SW 1271 (cell line): ENCODE measurements around the gene CEP350.
"Not testable (repeated sequence)": the region's sequence is repeated elsewhere in the genome, so short reads cannot be mapped to it uniquely, and the experiment has no call there.

Source experiments
- DNase-seq, 2 experiments: peaks; one replicate each; lab custom pipeline; 2025; lab: John Stamatoyannopoulos, UW

CEP350 gene

GRCh38 chr1:179984101-179984500, 29.5 kb downstream of the CEP350 start:
- no peak for DNase-seq

- no peak for DNase-seq
Measured at GRCh38 chr1:179984942-179985341, 30.3 kb downstream of the CEP350 start.

- DNase-seq, result no peak
Measured at GRCh38 chr1:179990847-179991246, 36.2 kb downstream of the CEP350 start.

- no peak for DNase-seq
Measured at GRCh38 chr1:179995576-179995975, 41.0 kb downstream of the CEP350 start.

- no peak for DNase-seq
Measured at GRCh38 chr1:179996099-179996498, 41.5 kb downstream of the CEP350 start.

- DNase-seq, result no peak
Measured at GRCh38 chr1:180000575-180000974, 46.0 kb downstream of the CEP350 start.

GRCh38 chr1:180002437-180002836, 47.8 kb downstream of the CEP350 start:
- DNase-seq, result no peak

- no peak for DNase-seq
Measured at GRCh38 chr1:180003026-180003695, 48.6 kb downstream of the CEP350 start.

- DNase-seq, result not testable (repeated sequence)
Measured at GRCh38 chr1:180006762-180007161, 52.2 kb downstream of the CEP350 start.

- no peak for DNase-seq
Measured at GRCh38 chr1:180020017-180020416, 65.4 kb downstream of the CEP350 start.

- no peak for DNase-seq
Measured at GRCh38 chr1:180026556-180026955, 71.9 kb downstream of the CEP350 start.

- no peak for DNase-seq
Measured at GRCh38 chr1:180027949-180028445, 73.4 kb downstream of the CEP350 start.

GRCh38 chr1:180028864-180029263, 74.3 kb downstream of the CEP350 start:
- DNase-seq, result no peak

GRCh38 chr1:180029524-180030135, 75.0 kb downstream of the CEP350 start:
- DNase-seq, result no peak

GRCh38 chr1:180031664-180032063, 77.1 kb downstream of the CEP350 start:
- no peak for DNase-seq

- DNase-seq, result no peak
Measured at GRCh38 chr1:180033390-180033789, 78.8 kb downstream of the CEP350 start.

GRCh38 chr1:180040034-180040433, 85.4 kb downstream of the CEP350 start:
- DNase-seq, result peak in 1 of 2 experiments; percentile 2

GRCh38 chr1:180041582-180041981, 87.0 kb downstream of the CEP350 start:
- DNase-seq, result no peak

- no peak for DNase-seq
Measured at GRCh38 chr1:180042988-180043622, 88.5 kb downstream of the CEP350 start.

- DNase-seq, result no peak
Measured at GRCh38 chr1:180043785-180044184, 89.2 kb downstream of the CEP350 start.

GRCh38 chr1:180046674-180047073, 92.1 kb downstream of the CEP350 start:
- DNase-seq, result no peak

- DNase-seq, result no peak
Measured at GRCh38 chr1:180053594-180054567, 99.3 kb downstream of the CEP350 start.
